Kidney epithelial cell (primary cell): ENCODE data around the gene MRPL28. TPM values are rescaled to one million over a fixed set of nuclear protein-coding genes. Genes with fewer than 3 reads are reported as not detected.
"Not testable (repeated sequence)": the region's sequence is repeated elsewhere in the genome, so short reads cannot be mapped to it uniquely, and the experiment has no call there.

Experiments used
- DNase-seq: peaks from one replicate; pipeline ENCODE4 v3.0.0-alpha.2; 2010; ENCODE audit warnings: low read depth
- H3K27me3 ChIP-seq: 2 replicates; pipeline ENCODE4 v1.6.0; 2011; ENCODE audit warnings: low read length; ENCODE audit not compliant: control insufficient read depth, insufficient read depth
- H3K36me3 ChIP-seq: 2 replicates; pipeline ENCODE4 v1.5.1; 2011; ENCODE audit warnings: low read length; ENCODE audit not compliant: control insufficient read depth, insufficient read depth
- H3K4me3 ChIP-seq: 2 replicates; pipeline ENCODE4 v1.5.1; 2011; ENCODE audit warnings: low read depth, mild to moderate bottlenecking, control low read depth, low read length
- total RNA-seq: library from RNA; depleted of rRNA; stranded (reverse); fragments of >200 nt; gene quantifications from 2 replicates; pipeline ENCODE4 v1.2.3, GENCODE V29; 2015
- TF ChIP-seq, protein P1 (sequence below): IDR thresholded peaks from 2 replicates; pipeline ENCODE4 v1.5.1; 2011; ENCODE audit warnings: mild to moderate bottlenecking, moderate library complexity, low read length, control low read depth, inconsistent platforms; ENCODE audit not compliant: insufficient read depth, poor library complexity, severe bottlenecking

The MRPL28 gene
- 107 and 137 TPM in 2 replicates for total RNA-seq

DNA sequence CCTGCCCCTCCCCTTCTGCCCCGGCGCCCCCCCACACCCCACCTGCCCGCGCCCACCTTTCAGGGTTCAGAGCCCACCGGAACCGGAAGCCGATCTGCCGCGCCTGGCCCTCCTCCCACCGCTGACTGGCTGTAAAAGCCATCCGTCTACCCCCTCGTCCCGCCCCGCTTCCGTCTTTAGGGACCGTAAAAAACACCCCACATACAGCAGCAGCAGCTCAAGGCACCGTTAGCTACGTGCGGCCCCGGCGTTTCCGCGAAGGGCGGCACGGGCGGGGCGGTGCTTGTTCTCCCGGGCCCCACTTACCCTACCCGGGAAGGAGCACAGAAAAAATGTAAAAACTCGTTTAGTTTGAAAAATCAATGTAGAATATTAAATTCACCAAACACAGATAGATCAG is at the start of gene MRPL28:
Gene MRPL28, minus strand, starts transcription at position 96 of the 400 bp plus-strand sequence. CDS start 320 bp downstream, outside the sequence.
- TF ChIP-seq, protein P1, sequence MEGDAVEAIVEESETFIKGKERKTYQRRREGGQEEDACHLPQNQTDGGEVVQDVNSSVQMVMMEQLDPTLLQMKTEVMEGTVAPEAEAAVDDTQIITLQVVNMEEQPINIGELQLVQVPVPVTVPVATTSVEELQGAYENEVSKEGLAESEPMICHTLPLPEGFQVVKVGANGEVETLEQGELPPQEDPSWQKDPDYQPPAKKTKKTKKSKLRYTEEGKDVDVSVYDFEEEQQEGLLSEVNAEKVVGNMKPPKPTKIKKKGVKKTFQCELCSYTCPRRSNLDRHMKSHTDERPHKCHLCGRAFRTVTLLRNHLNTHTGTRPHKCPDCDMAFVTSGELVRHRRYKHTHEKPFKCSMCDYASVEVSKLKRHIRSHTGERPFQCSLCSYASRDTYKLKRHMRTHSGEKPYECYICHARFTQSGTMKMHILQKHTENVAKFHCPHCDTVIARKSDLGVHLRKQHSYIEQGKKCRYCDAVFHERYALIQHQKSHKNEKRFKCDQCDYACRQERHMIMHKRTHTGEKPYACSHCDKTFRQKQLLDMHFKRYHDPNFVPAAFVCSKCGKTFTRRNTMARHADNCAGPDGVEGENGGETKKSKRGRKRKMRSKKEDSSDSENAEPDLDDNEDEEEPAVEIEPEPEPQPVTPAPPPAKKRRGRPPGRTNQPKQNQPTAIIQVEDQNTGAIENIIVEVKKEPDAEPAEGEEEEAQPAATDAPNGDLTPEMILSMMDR, result no peak
- peak within 1 kb of the TSS; percentile 39 for H3K4me3 ChIP-seq
- no peaks in the 10 kb centered on the region for H3K27me3 ChIP-seq
- no peak for DNase-seq
- H3K36me3 ChIP-seq, result peaks cover 5% of the 10 kb centered on the region

DNA sequence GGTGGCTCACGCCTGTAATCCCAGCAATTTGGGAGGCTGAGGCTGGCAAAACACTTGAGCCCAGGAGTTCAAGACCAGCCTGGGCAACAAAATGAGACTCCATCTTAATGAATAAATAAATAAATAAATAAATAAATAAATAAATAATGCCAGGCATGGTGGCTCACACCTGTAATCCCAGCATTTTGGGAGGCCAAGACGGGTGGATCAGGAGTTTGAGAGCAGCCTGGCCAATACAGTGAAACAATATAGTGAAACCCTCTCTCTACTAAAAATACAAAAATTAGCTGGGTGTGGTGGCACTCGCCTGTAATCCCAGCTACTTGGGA is 44.8 kb upstream of the MRPL28 start:
- not testable (repeated sequence) for DNase-seq, H3K36me3 ChIP-seq, H3K27me3 ChIP-seq

DNA sequence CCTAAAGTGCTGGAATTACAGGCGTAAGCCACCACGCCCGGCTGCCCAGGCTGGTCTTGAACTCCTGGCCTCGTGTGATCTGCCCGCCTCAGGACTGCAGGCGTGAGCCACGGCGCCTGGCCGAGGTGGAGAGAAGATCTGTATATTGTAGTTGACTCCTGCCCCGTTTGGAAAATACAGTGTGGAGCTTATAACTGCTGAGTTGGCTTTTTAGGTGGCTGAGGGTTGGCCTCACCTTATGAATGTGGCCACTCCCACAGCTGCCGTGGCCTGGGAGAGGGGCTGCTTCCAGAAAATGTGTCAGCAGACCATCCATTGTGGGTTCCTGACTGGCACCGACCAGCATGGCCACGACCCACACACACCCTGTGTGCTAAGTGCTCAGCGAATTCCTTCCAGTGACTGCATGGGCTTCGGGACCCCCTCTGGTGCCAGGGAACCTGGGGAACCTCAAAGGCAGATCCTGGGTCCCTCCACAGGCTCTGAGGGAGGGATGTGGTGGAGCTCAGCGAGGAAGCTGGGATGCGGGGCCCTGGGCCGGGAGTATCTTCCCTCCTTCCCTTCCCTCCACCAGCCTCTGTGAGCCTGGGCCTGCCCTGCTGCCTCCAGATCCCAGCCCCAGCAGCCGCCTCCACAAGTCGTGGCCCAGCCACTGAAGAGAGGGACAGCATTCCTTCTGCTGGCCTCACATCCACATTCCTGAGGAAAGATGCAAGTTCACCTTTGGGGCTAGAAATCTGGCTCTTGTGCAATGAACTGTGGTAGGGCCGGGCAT is 44.2 kb upstream of the MRPL28 start:
- TF ChIP-seq, protein P1, result no peak
- Histone ChIP-seq H3K4me3 (no peak overlapping the region), H3K27me3 (no peaks in the 10 kb centered on the region), H3K36me3 (no peaks in the 10 kb centered on the region)
- no peak for DNase-seq

More for the DNA sequence above, 44.8 kb upstream of the MRPL28 start:
- not testable (repeated sequence) for H3K4me3 ChIP-seq

DNA sequence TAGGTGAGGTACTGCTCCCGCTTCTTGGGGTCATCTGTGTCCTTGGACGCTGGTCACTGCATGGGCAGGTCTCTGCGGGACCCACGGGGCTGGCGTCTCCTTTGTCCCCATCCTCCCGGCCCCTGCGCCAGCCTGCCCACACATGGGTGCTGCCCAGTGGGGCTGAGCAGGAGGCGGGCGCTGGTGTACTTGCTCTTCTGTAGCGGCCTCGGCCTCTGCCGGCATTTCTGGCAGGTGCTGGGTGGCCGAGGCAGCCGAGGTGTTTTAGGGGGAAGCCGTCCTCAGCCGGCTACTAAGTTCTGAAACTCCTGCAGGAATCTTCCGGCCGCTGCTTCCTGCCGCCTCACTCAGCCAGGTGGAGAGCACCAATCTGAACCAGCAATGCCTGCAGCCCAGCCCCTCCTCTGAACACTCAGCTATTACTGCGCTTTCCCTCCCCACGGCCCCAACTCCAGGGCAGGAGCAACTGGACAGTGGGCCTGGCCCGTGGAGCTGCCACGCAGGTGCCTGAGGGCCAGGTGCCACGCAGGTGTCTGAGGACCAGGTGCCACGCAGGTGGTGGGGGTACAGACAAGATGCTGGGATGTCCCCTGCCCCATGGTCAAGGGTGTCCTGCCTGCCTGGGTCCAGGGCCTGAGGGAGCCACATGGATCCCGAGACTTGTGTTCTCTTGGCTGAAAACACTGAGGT is 41.4 kb upstream of the MRPL28 start:
- H3K27me3 ChIP-seq, result no peaks in the 10 kb centered on the region
- TF ChIP-seq, protein P1, result no peak
- no peak overlapping the region for H3K4me3 ChIP-seq
- no peak for DNase-seq
- no peaks in the 10 kb centered on the region for H3K36me3 ChIP-seq

DNA sequence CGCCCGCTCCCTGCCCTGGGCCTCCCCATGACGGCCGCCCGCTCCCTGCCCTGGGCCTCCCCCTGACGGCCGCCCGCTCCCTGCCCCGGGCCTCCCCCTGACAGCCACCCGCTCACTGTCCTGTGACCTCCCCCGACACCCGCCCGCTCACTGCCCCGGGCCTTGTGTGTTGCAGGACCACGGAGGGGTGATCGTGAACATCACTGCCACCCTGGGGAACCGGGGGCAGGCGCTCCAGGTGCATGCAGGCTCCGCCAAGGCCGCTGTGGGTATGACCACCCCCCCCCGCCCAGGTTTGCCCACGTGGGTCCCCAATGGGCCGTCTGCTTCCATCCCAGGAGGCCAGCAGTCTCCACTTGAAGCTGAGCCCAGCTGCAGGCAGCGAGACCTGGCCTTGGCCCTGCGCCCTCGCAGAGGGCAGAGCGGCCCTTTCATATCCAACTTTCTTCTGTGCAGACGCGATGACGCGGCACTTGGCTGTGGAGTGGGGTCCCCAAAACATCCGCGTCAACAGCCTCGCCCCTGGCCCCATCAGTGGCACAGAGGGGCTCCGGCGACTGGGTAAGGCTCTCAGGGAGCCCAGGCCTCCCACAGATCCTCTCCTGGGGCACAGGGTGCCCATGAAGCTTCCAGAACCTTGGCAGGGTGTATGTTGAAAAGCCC is 40.3 kb upstream of the MRPL28 start:
- no peaks in the 10 kb centered on the region for H3K36me3 ChIP-seq
- no peak for DNase-seq

DNA sequence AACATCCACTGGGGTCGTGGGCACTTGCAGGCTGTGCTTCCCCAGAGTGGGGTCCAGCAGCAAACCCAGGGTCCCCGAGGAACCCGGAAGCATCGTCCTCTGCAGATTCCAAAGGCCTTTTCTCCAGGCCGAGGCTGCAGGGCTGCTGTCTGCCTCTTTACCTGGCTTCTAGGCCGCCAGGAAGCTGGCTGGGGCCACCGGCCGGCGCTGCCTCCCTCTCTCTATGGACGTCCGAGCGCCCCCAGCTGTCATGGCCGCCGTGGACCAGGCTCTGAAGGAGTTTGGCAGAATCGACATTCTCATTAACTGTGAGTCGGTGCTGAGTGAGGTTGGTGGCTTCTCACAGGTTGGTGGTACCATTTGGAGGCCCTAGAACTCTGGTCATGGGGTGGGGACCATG is 36.9 kb upstream of the MRPL28 start:
- no peaks in the 10 kb centered on the region for H3K27me3 ChIP-seq
- H3K4me3 ChIP-seq, result no peak overlapping the region
- no peaks in the 10 kb centered on the region for H3K36me3 ChIP-seq
- TF ChIP-seq, protein P1, result no peak
- DNase-seq, result no peak

More for the DNA sequence above, 40.3 kb upstream of the MRPL28 start:
- TF ChIP-seq, protein P1, result no peak
- Histone ChIP-seq H3K27me3 (no peaks in the 10 kb centered on the region), H3K4me3 (no peak overlapping the region)
